Osteoblast (primary cell): ENCODE results near the gene ATP8B3. TPM values are rescaled to one million over a fixed set of nuclear protein-coding genes. Genes with fewer than 3 reads are reported as not detected.
A peak's percentile ranks its signal among the peaks of the same experiment; 100 is the strongest.

Source experiments
- DNase-seq: peaks from one replicate; pipeline ENCODE4 v3.0.0; 2011; ENCODE audit warnings: low spot score, mixed read lengths; ENCODE audit not compliant: insufficient read length; ENCODE audit errors: missing footprints
- H2AFZ ChIP-seq: 2 replicates; pipeline ENCODE4 v1.6.0; 2011; ENCODE audit warnings: mild to moderate bottlenecking, low read length
- H3K27ac ChIP-seq: 2 replicates; pipeline ENCODE4 v1.5.1; 2011; ENCODE audit warnings: mild to moderate bottlenecking, low read depth, low read length, moderate library complexity
- H3K27me3 ChIP-seq: 2 replicates; pipeline ENCODE4 v1.6.0; 2012; ENCODE audit warnings: mild to moderate bottlenecking, control low read depth, inconsistent platforms, low read length, moderate library complexity; ENCODE audit not compliant: insufficient read depth
- H3K36me3 ChIP-seq: 2 replicates; pipeline ENCODE4 v1.5.1; 2011; ENCODE audit warnings: mild to moderate bottlenecking, low read length, control low read depth, moderate library complexity; ENCODE audit not compliant: insufficient read depth
- H3K4me1 ChIP-seq: 2 replicates; pipeline ENCODE4 v1.5.1; 2011; ENCODE audit warnings: mild to moderate bottlenecking, low read length, control low read depth, moderate library complexity; ENCODE audit not compliant: insufficient read depth
- H3K4me2 ChIP-seq: 2 replicates; pipeline ENCODE4 v1.6.0; 2011; ENCODE audit warnings: mild to moderate bottlenecking, low read length; ENCODE audit not compliant: insufficient read depth
- H3K4me3 ChIP-seq: fragments of 200-600 bp; sonication (generic); 3 replicates; pipeline ENCODE4 v1.5.1; 2012; ENCODE audit warnings: mild to moderate bottlenecking, low read length, inconsistent platforms; ENCODE audit not compliant: insufficient read depth
- H3K79me2 ChIP-seq: 2 replicates; pipeline ENCODE4 v1.6.0; 2012; ENCODE audit warnings: mild to moderate bottlenecking, low read length, control low read depth, inconsistent platforms; ENCODE audit not compliant: insufficient read depth
- H3K9me3 ChIP-seq: 2 replicates; pipeline ENCODE4 v1.5.1; 2011; ENCODE audit warnings: low read depth, low read length, control low read depth
- H4K20me1 ChIP-seq: 2 replicates; pipeline ENCODE4 v1.6.0; 2012; ENCODE audit warnings: mild to moderate bottlenecking, low read length, control low read depth; ENCODE audit not compliant: insufficient read depth
- CTCF ChIP-seq: IDR thresholded peaks from 2 replicates; pipeline ENCODE4 v1.5.1; 2011; ENCODE audit warnings: mild to moderate bottlenecking, low read depth, low read length, moderate library complexity; ENCODE audit errors: extremely low read depth
- total RNA-seq: library from RNA; depleted of rRNA; stranded (reverse); fragments of >200 nt; gene quantifications from 2 replicates; pipeline ENCODE4 v1.2.3, GENCODE V29; 2012

The ATP8B3 gene
- total RNA-seq, 1 donor, result 0.72 TPM

GRCh38 chr19:1855040-1855827, 43.2 kb upstream of the ATP8B3 start:
- peaks cover 94% of the 10 kb centered on the region for H3K79me2 ChIP-seq
- H3K27ac ChIP-seq, result peak overlapping the region; percentile 45
- H3K27me3 ChIP-seq, result no peaks in the 10 kb centered on the region
- H3K36me3 ChIP-seq, result peaks cover 2% of the 10 kb centered on the region
- no peaks in the 10 kb centered on the region for H3K9me3 ChIP-seq
- H3K4me1 ChIP-seq, result peaks cover 20% of the 10 kb centered on the region
- peak overlapping the region; percentile 33 for H3K4me3 ChIP-seq
- H3K4me2 ChIP-seq, result peak overlapping the region; percentile 53
- TF ChIP-seq CTCF, result no peak
- peaks cover 64% of the 10 kb centered on the region for H4K20me1 ChIP-seq
- DNase-seq, result peak; percentile 98
- no peak overlapping the region for H2AFZ ChIP-seq

DNA sequence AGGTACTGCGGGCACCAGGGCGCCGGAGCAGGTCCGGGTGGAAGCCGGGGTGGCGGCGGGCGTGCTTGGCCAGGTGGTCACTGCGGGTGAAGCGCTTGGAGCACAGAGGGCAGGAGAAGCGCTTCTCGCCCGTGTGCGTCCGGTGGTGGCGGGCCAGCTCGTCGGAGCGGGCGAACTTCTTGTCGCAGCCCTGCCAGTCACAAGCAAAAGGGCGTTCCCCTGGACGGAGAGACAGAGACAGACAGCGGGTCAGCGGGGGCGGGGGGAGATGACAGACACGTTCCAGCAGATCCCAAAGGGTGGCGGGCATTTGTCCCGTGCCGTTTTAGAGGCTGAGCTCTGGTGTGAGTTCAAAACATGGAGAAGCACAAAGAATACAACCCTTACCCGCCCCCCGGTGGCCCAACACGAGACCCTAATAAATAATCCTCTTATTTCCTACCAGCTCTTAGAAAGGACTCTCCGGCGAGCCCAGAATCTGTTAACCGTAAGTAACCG, 42.5 kb upstream of the ATP8B3 start:
- Histone ChIP-seq H4K20me1 (peaks cover 64% of the 10 kb centered on the region), H3K36me3 (peaks cover 2% of the 10 kb centered on the region), H2AFZ (no peak overlapping the region), H3K4me3 (no peak overlapping the region), H3K27ac (no peak overlapping the region), H3K9me3 (no peaks in the 10 kb centered on the region), H3K27me3 (no peaks in the 10 kb centered on the region), H3K4me1 (peaks cover 18% of the 10 kb centered on the region), H3K79me2 (peaks cover 91% of the 10 kb centered on the region), H3K4me2 (no peak overlapping the region)
- DNase-seq, result no peak
- no peak for TF ChIP-seq CTCF

- no peak overlapping the region for H3K4me2 ChIP-seq
- H4K20me1 ChIP-seq, result peaks cover 59% of the 10 kb centered on the region
- no peak overlapping the region for H3K27ac ChIP-seq
These were observed 42.0 kb upstream of the ATP8B3 start for GRCh38 chr19:1854039-1854541.

More at GRCh38 chr19:1854039-1854541, 42.0 kb upstream of the ATP8B3 start:
- peaks cover 86% of the 10 kb centered on the region for H3K79me2 ChIP-seq
- H2AFZ ChIP-seq, result no peak overlapping the region
- no peaks in the 10 kb centered on the region for H3K27me3 ChIP-seq
- TF ChIP-seq CTCF, result no peak
- H3K36me3 ChIP-seq, result peaks cover 2% of the 10 kb centered on the region
- H3K9me3 ChIP-seq, result no peaks in the 10 kb centered on the region
- DNase-seq, result no peak
- peaks cover 18% of the 10 kb centered on the region for H3K4me1 ChIP-seq
- no peak overlapping the region for H3K4me3 ChIP-seq
